Osteoblast (primary cell): ENCODE measurements around the gene SPRED3. TPM values are rescaled to one million over a fixed set of nuclear protein-coding genes. Genes with fewer than 3 reads are reported as not detected.

Experiments
- DNase-seq: peaks from one replicate; pipeline ENCODE4 v3.0.0; 2011; ENCODE audit warnings: low spot score, mixed read lengths; ENCODE audit not compliant: insufficient read length; ENCODE audit errors: missing footprints
- H2AFZ ChIP-seq: 2 replicates; pipeline ENCODE4 v1.6.0; 2011; ENCODE audit warnings: mild to moderate bottlenecking, low read length
- H3K27ac ChIP-seq: 2 replicates; pipeline ENCODE4 v1.5.1; 2011; ENCODE audit warnings: mild to moderate bottlenecking, low read depth, low read length, moderate library complexity
- H3K27me3 ChIP-seq: 2 replicates; pipeline ENCODE4 v1.6.0; 2012; ENCODE audit warnings: mild to moderate bottlenecking, control low read depth, inconsistent platforms, low read length, moderate library complexity; ENCODE audit not compliant: insufficient read depth
- H3K36me3 ChIP-seq: 2 replicates; pipeline ENCODE4 v1.5.1; 2011; ENCODE audit warnings: mild to moderate bottlenecking, low read length, control low read depth, moderate library complexity; ENCODE audit not compliant: insufficient read depth
- H3K4me1 ChIP-seq: 2 replicates; pipeline ENCODE4 v1.5.1; 2011; ENCODE audit warnings: mild to moderate bottlenecking, low read length, control low read depth, moderate library complexity; ENCODE audit not compliant: insufficient read depth
- H3K4me2 ChIP-seq: 2 replicates; pipeline ENCODE4 v1.6.0; 2011; ENCODE audit warnings: mild to moderate bottlenecking, low read length; ENCODE audit not compliant: insufficient read depth
- H3K4me3 ChIP-seq: fragments of 200-600 bp; sonication (generic); 3 replicates; pipeline ENCODE4 v1.5.1; 2012; ENCODE audit warnings: mild to moderate bottlenecking, low read length, inconsistent platforms; ENCODE audit not compliant: insufficient read depth
- H3K79me2 ChIP-seq: 2 replicates; pipeline ENCODE4 v1.6.0; 2012; ENCODE audit warnings: mild to moderate bottlenecking, low read length, control low read depth, inconsistent platforms; ENCODE audit not compliant: insufficient read depth
- H3K9me3 ChIP-seq: 2 replicates; pipeline ENCODE4 v1.5.1; 2011; ENCODE audit warnings: low read depth, low read length, control low read depth
- H4K20me1 ChIP-seq: 2 replicates; pipeline ENCODE4 v1.6.0; 2012; ENCODE audit warnings: mild to moderate bottlenecking, low read length, control low read depth; ENCODE audit not compliant: insufficient read depth
- total RNA-seq: library from RNA; depleted of rRNA; stranded (reverse); fragments of >200 nt; gene quantifications from 2 replicates; pipeline ENCODE4 v1.2.3, GENCODE V29; 2012
- TF ChIP-seq, protein P1 (sequence below): IDR thresholded peaks from 2 replicates; pipeline ENCODE4 v1.5.1; 2011; ENCODE audit warnings: mild to moderate bottlenecking, low read depth, low read length, moderate library complexity; ENCODE audit errors: extremely low read depth

Gene SPRED3
- total RNA-seq, 1 donor, result 2.2 TPM

DNA sequence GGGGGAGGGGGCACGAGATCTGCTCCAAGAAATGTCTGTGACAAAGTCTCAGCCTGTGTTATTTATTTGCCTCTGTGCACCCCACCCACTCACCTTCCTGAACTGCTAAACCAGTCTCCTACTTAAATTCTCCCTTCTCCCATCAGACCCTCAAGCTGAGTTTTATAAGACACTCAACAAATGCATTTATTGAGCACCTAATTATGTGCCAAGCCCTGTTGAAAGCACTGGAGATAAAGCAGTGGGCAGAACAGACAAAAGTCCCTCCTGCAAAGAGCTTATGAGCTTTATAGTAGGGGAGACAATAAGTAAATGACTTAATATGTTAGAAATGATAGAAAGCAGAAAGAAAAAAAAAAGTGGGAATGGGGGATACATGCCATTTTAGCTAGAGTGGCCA lies 11.0 kb downstream of the SPRED3 start:
- peaks cover 15% of the 10 kb centered on the region for H3K36me3 ChIP-seq
- H3K9me3 ChIP-seq, result no peaks in the 10 kb centered on the region
- TF ChIP-seq, protein P1, sequence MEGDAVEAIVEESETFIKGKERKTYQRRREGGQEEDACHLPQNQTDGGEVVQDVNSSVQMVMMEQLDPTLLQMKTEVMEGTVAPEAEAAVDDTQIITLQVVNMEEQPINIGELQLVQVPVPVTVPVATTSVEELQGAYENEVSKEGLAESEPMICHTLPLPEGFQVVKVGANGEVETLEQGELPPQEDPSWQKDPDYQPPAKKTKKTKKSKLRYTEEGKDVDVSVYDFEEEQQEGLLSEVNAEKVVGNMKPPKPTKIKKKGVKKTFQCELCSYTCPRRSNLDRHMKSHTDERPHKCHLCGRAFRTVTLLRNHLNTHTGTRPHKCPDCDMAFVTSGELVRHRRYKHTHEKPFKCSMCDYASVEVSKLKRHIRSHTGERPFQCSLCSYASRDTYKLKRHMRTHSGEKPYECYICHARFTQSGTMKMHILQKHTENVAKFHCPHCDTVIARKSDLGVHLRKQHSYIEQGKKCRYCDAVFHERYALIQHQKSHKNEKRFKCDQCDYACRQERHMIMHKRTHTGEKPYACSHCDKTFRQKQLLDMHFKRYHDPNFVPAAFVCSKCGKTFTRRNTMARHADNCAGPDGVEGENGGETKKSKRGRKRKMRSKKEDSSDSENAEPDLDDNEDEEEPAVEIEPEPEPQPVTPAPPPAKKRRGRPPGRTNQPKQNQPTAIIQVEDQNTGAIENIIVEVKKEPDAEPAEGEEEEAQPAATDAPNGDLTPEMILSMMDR, result no peak
- no peaks in the 10 kb centered on the region for H3K79me2 ChIP-seq
- H3K27ac ChIP-seq, result no peak overlapping the region
- no peak for DNase-seq
- no peak overlapping the region for H2AFZ ChIP-seq
- no peak overlapping the region for H3K4me3 ChIP-seq
- peaks cover 4% of the 10 kb centered on the region for H3K4me1 ChIP-seq
- no peak overlapping the region for H3K4me2 ChIP-seq
- H3K27me3 ChIP-seq, result no peaks in the 10 kb centered on the region
- H4K20me1 ChIP-seq, result peaks cover 9% of the 10 kb centered on the region

DNA sequence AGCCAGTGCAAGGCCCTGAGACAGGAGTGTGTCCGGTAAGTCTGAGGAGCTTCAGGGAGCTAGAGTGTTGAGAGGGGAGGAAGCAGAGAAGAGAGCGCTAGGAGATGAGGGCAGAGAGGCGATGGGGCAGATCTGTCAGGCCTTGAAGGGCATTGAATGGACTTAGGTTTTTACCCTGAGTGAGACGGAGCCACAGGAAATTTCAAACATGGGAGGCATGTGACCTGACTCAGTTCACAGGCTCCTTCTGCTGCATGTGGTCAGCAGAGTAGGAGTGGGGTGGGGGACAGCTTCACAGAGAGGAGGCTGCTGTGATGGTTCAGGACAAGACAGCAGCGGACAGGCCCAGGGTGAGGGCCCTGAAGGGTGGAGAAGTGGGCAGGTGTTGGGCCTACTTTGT lies 11.9 kb downstream of the SPRED3 start:
- peak; percentile 19 for DNase-seq
- H3K4me1 ChIP-seq, result peaks cover 4% of the 10 kb centered on the region
- no peak overlapping the region for H2AFZ ChIP-seq
- H3K4me3 ChIP-seq, result no peak overlapping the region
- no peaks in the 10 kb centered on the region for H3K27me3 ChIP-seq
- H3K9me3 ChIP-seq, result no peaks in the 10 kb centered on the region
- no peak overlapping the region for H3K27ac ChIP-seq
- TF ChIP-seq, protein P1, result no peak
- peaks cover 4% of the 10 kb centered on the region for H4K20me1 ChIP-seq
- H3K4me2 ChIP-seq, result no peak overlapping the region
- no peaks in the 10 kb centered on the region for H3K79me2 ChIP-seq
- peaks cover 14% of the 10 kb centered on the region for H3K36me3 ChIP-seq

- peaks cover 16% of the 10 kb centered on the region for H3K36me3 ChIP-seq
- peaks cover 1% of the 10 kb centered on the region for H4K20me1 ChIP-seq
- no peak overlapping the region for H3K27ac ChIP-seq
- no peak overlapping the region for H3K4me3 ChIP-seq
- H3K9me3 ChIP-seq, result no peaks in the 10 kb centered on the region
- peaks cover 4% of the 10 kb centered on the region for H3K4me1 ChIP-seq
- H3K79me2 ChIP-seq, result no peaks in the 10 kb centered on the region
- H2AFZ ChIP-seq, result no peak overlapping the region
- H3K27me3 ChIP-seq, result no peaks in the 10 kb centered on the region
- TF ChIP-seq, protein P1, result no peak
- no peak overlapping the region for H3K4me2 ChIP-seq
- peak; percentile 84 for DNase-seq
Observed at GRCh38 chr19:38401148-38401547, 12.7 kb downstream of the SPRED3 start.

- Histone ChIP-seq H3K27me3 (no peaks in the 10 kb centered on the region), H2AFZ (peak overlapping the region; percentile 85), H3K4me3 (peak overlapping the region; percentile 94), H3K79me2 (no peaks in the 10 kb centered on the region), H3K27ac (no peak overlapping the region), H3K36me3 (peaks cover 14% of the 10 kb centered on the region), H3K4me2 (peak overlapping the region; percentile 91), H4K20me1 (no peaks in the 10 kb centered on the region), H3K9me3 (no peaks in the 10 kb centered on the region), H3K4me1 (peaks cover 4% of the 10 kb centered on the region)
- TF ChIP-seq, protein P1, result no peak
- no peak for DNase-seq
Observed at GRCh38 chr19:38402623-38402966, 14.1 kb downstream of the SPRED3 start.
